Measurements from ENCODE around the gene HIPK2.

The HIPK2 gene

GRCh38 chr7:139667377-139667776, 110.4 kb downstream of the HIPK2 start:
- DNase-seq, result no peak

- no peak for DNase-seq
Measured at GRCh38 chr7:139666501-139666900, 111.3 kb downstream of the HIPK2 start.

DNA sequence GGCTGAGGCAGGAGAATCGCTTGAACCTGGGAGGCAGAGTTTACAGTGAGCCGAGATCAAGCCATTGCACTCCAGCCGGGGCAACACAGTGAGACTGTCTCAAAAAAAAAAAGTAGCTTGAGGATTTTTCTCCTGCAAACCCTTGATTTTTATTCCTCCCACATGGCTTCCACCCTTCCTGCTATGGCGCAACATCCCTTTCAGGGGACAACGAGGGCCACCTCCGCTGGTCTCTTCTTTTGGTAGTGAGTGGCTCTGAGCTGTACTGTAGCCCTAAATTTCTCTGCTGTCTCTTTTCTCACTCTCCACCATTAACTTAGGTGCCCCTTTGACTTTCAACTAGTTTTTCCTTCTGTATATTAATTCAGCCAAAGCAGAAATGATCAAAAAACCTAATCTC, 113.4 kb downstream of the HIPK2 start:
- DNase-seq, result no peak

DNA sequence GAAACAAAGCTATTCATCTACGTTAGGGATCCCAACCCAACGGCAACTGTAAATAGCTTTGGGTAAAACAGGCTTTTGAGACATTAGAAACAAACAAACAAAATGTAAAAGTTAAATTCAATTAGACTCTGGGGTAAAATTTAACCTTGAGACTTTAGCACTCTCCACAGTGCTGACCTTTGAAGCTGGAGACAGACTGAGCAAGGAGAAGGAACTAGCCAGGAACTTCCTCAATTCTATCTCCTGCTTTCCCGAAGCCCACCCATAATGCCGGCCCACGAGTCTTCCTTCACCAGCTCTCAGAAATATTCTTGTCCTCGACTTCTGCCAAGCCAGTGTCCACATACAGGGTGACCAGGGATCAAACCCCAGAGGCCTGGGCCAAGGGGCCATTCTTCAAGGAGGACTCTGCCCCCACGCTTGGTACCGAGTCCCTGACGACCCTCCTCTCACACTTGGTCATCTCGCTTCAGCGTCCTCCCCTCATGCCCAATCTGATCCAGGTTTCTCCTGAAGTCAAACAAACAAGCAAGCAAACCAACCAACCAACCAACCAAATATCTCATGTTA, 114.1 kb downstream of the HIPK2 start:
- DNase-seq, result no peak

GRCh38 chr7:139661903-139662302, 115.9 kb downstream of the HIPK2 start:
- no peak for DNase-seq

GRCh38 chr7:139661043-139661440, 116.8 kb downstream of the HIPK2 start:
- DNase-seq, result no peak

GRCh38 chr7:139660317-139661042, 117.3 kb downstream of the HIPK2 start:
- DNase-seq, result no peak

DNA sequence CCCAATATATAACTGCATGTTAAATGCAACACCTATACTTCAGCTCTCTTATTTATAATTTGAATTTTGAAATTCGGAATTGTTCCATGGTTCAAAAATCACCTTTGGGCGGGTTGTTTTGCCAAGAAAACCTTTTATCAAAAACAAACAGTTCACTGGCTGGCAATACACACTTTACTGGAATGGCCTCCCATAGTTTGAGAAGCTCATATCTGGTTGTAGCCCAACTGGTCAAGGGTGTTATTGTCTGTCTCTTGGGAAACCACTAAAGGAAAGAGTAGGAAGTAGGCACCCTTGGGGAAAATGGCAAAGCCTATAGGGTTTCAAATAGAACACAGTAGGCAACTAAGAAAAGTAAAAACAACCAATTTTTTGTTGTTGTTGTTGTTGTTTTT, 117.9 kb downstream of the HIPK2 start:
- no peak for DNase-seq

- no peak for DNase-seq
Measured at GRCh38 chr7:139658908-139659675, 118.7 kb downstream of the HIPK2 start.

- no peak for DNase-seq
Measured at GRCh38 chr7:139658296-139658695, 119.5 kb downstream of the HIPK2 start.

- DNase-seq, result no peak
Measured at GRCh38 chr7:139657725-139658124, 120.1 kb downstream of the HIPK2 start.

DNA sequence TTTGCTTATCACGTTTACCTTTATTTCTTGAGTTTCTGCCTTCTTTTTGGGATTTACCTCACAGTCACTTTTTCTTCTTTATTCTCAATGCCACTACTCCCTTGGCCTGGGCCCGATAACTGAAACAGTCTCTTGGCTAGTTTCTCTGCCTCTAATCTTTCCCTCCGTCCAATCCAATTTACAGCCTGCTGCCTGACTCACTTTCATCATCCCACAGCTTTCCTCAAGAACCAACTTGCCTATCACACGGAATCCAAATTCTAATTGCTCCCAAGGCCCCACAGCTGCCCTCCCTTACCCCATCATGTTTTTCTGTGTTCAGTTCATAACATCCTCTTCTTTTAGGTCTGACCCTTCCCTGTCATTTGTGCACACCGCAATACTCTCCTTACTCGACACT, 121.4 kb downstream of the HIPK2 start:
- DNase-seq, result no peak

- no peak for DNase-seq
Measured at GRCh38 chr7:139655305-139655704, 122.5 kb downstream of the HIPK2 start.

GRCh38 chr7:139654276-139655181, 123.3 kb downstream of the HIPK2 start:
- DNase-seq, result no peak

GRCh38 chr7:139651914-139652313, 125.9 kb downstream of the HIPK2 start:
- no peak for DNase-seq

- DNase-seq, result no peak
Measured at GRCh38 chr7:139651308-139651707, 126.5 kb downstream of the HIPK2 start.

DNA sequence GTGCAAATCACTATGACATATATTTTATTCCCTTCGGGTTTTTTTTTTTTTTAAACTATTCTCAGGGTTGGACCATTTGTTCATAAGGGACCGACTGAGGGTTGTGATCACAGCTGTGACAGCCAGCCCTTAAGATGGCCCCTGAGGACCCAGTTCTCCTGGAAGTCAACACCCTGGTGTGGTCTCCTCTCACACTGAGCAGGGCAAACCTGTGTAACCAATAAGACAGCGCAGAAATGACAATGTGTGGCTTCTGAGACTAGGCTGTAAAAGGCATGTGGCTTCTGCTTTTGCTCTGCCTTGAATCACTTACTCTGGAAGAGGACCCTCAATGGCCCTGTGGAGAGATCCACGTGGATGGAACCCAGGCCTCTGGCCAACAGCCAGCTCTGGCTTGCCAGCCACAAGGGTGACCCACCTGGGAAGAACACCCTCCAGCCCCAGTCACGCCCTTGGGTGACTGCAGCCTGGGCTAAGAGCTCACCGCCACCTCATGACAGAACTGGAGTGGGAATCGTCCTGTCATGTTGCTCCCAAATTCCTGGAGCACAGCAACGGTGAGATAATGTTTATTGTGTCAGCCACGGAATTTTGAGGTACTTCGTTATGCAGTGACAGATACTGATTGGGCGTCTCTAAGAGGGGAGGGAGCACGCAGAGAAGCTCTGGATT, 127.2 kb downstream of the HIPK2 start:
- no peak for DNase-seq

DNA sequence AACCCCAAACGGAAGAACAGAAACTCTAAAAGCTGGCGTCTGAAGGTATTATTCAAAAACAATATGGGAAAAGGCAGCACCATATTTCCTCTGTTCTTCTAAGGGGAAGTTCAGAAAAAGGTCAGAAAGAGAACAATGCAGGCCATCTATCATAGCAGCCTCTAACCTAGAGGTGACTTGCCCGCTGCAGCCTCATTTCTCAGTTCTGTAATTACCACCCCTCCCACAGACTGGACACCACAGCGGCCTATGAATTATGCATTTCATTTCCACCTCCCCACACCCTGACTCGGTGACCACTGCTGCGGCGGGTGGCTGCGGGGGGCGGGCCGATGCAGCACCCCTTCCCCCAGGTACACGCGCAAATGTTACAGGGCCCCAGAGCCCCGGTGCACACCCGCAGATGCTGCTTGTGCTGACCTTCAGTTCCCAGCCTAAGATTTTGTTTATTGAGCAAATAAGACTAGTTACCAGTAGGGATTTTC, 128.8 kb downstream of the HIPK2 start:
- peak; percentile 43 for DNase-seq

DNA sequence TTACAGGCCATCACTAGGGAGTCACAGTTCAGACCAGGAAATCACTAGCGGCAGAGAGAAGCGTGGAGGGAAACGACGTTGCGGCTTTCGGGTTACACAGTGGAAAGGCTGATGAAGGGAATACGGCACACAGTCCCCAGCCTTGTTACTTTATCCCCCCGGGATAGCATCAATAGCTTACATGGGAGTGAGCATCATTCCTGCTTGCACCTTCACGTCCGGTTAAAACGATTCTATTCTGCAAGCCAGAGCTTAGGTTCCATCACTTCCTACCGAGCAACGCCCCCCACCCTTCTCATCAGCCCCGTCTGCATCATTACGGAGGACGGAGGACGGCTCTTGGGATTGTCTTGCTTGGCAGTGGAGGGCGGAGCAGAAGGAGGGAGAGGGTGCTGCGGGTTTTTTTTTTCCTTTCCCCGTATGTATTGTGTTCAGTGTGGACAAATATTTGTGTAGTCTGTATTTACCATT, 129.4 kb downstream of the HIPK2 start:
- DNase-seq, result no peak

DNA sequence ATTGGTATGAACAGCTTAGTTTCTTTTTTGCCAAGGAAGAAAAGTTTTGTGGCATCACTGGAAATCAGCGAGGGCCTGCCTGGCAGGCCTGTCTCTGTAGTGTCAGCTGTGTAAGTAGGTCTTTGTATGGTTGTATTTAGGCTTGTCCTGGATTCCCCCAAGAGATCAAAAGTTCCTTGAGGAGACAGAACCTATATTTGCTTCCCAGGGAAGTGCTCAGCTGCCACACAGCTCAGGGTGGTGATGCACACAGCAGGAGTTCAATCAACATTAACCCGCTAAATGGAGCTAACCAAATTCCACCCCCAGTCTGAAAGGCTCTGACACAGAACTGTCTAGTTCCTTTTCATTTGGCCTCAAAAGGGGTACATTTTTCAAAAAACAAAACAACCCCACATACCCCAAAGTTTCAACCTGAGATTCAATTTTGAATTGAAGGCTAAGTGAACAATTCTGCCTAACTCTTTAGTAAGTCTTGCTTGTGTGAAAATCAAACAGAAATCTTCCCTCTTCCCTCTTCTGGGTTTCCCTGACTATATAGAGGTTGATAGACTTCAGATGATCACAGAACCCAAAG, 129.9 kb downstream of the HIPK2 start:
- no peak for DNase-seq

DNA sequence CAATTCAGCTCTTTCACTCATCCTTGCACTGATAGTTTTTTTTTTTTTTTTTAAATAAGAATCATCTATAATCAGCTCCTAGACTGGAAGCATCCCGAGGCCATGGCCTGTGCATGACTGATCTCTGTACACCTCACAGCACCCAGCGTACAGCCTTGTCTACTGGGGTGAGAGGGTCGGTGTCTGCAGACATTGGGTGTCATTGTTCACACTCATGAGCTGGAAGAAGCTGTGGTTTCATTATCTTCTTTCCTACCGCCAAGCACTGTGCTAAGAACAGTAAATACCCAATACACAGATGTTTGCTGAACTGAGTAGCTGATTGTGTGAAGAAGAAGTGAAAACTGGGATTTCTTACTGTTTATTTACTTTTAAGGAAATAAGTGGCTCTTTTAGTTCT, 130.7 kb downstream of the HIPK2 start:
- no peak for DNase-seq

DNA sequence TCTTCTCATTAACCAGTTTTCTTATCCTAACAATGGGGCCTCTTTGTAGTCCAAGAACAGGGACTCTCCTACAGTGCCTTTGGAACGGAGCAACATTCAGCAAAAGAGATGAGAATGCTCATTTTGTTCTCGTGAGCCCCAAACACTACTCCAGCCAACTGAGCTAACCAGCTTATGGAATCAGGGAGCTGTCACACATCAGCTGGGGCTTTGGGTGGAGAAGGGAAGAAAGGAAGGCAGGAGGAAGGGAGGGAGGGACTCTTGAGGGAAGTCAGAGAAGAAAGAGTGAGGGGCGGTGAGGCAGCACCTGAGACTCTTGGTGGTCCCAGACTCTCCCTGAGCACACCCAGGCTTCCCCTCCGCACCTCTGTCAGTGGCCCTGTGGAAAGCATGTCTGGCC, 131.2 kb downstream of the HIPK2 start:
- DNase-seq, result no peak

Data from stimulated activated CD4-positive, alpha-beta T cell treated with anti-CD3 and anti-CD28 coated beads, Interleukin-1b, Interleukin-23, amount 100 ng/mL, for 48 hours (primary cell).